Neural progenitor cell (in vitro differentiated cells): ENCODE data around the gene ATP7B. TPM values are rescaled to one million over a fixed set of nuclear protein-coding genes. Genes with fewer than 3 reads are reported as not detected.

Experiments used
- DNase-seq: peaks from one replicate; pipeline ENCODE4 v3.0.0-alpha.2; 2016; ENCODE audit warnings: low spot score
- H2AFZ ChIP-seq: fragments of 200-600 bp; sonication (generic); replicated peaks from 2 replicates; pipeline ENCODE4 v1.6.1; 2016; ENCODE audit warnings: antibody characterized with exemption
- H3F3A ChIP-seq: fragments of 200-600 bp; sonication (generic); 2 replicates; pipeline ENCODE4 v1.6.1; 2016; ENCODE audit warnings: antibody characterized with exemption, low read depth
- H3K27ac ChIP-seq: fragments of 200-600 bp; sonication (generic); 2 replicates; pipeline ENCODE4 v1.5.1; 2016; ENCODE audit warnings: mild to moderate bottlenecking
- H3K27me3 ChIP-seq: fragments of 200-600 bp; sonication (generic); 2 replicates; pipeline ENCODE4 v1.6.1; 2016; ENCODE audit warnings: mild to moderate bottlenecking, moderate library complexity
- H3K36me3 ChIP-seq: fragments of 200-600 bp; sonication (generic); 2 replicates; pipeline ENCODE4 v1.5.1; 2016
- H3K4me1 ChIP-seq: fragments of 200-600 bp; sonication (generic); 2 replicates; pipeline ENCODE4 v1.6.1; 2016; ENCODE audit warnings: mixed run types
- H3K4me2 ChIP-seq: fragments of 200-600 bp; sonication (generic); 2 replicates; pipeline ENCODE4 v1.6.1; 2016
- H3K4me3 ChIP-seq: fragments of 200-600 bp; sonication (generic); 2 replicates; pipeline ENCODE4 v1.5.1; 2016
- H3K79me2 ChIP-seq: fragments of 200-600 bp; sonication (generic); 2 replicates; pipeline ENCODE4 v1.6.1; 2016; ENCODE audit warnings: low read depth
- H3K9ac ChIP-seq: fragments of 200-600 bp; sonication (generic); 2 replicates; pipeline ENCODE4 v1.6.1; 2016
- H3K9me3 ChIP-seq: fragments of 200-600 bp; sonication (generic); 2 replicates; pipeline ENCODE4 v1.5.1; 2016; ENCODE audit warnings: low read depth
- H4K20me1 ChIP-seq: fragments of 200-600 bp; sonication (generic); 2 replicates; pipeline ENCODE4 v1.6.1; 2016; ENCODE audit warnings: low read depth
- H3K27ac Mint-ChIP-seq: 3 replicates; pipeline ENCODE4 v1.8.0; 2021; ENCODE audit warnings: mixed read lengths
- H3K27me3 Mint-ChIP-seq: 2 replicates; pipeline ENCODE4 v1.8.0; 2022; ENCODE audit warnings: low read depth, mild to moderate bottlenecking, inconsistent platforms, moderate library complexity, mixed read lengths; ENCODE audit not compliant: insufficient read depth
- H3K36me3 Mint-ChIP-seq: 3 replicates; pipeline ENCODE4 v1.8.0; 2021; ENCODE audit warnings: mixed read lengths
- H3K4me1 Mint-ChIP-seq: 3 replicates; pipeline ENCODE4 v1.8.0; 2021; ENCODE audit warnings: mixed read lengths
- H3K4me3 Mint-ChIP-seq: 3 replicates; pipeline ENCODE4 v1.8.0; 2021; ENCODE audit warnings: mild to moderate bottlenecking, moderate library complexity, mixed read lengths
- H3K9me3 Mint-ChIP-seq: 3 replicates; pipeline ENCODE4 v1.8.0; 2020; ENCODE audit warnings: mixed read lengths
- CTCF ChIP-seq: fragments of 200-600 bp; sonication (generic); IDR thresholded peaks from 2 replicates; pipeline ENCODE4 v1.5.1; 2017; ENCODE audit warnings: antibody characterized with exemption, mild to moderate bottlenecking
- EZH2 ChIP-seq: fragments of 200-600 bp; sonication (generic); IDR thresholded peaks from 2 replicates; pipeline ENCODE4 v1.6.1; 2017; ENCODE audit warnings: antibody characterized with exemption, mild to moderate bottlenecking, moderate library complexity
- EZH2phosphoT487 ChIP-seq: fragments of 200-600 bp; sonication (generic); IDR thresholded peaks from 2 replicates; pipeline ENCODE4 v1.6.1; 2017; ENCODE audit warnings: antibody characterized with exemption
- total RNA-seq: library from RNA; depleted of rRNA; stranded (reverse); fragments of >200 nt; gene quantifications from 2 replicates; pipeline ENCODE4 v1.2.3, GENCODE V29; 2015; ENCODE audit warnings: low replicate concordance

The ATP7B gene
- total RNA-seq, 1 donor from 2014 or later = 8.2 TPM

DNA sequence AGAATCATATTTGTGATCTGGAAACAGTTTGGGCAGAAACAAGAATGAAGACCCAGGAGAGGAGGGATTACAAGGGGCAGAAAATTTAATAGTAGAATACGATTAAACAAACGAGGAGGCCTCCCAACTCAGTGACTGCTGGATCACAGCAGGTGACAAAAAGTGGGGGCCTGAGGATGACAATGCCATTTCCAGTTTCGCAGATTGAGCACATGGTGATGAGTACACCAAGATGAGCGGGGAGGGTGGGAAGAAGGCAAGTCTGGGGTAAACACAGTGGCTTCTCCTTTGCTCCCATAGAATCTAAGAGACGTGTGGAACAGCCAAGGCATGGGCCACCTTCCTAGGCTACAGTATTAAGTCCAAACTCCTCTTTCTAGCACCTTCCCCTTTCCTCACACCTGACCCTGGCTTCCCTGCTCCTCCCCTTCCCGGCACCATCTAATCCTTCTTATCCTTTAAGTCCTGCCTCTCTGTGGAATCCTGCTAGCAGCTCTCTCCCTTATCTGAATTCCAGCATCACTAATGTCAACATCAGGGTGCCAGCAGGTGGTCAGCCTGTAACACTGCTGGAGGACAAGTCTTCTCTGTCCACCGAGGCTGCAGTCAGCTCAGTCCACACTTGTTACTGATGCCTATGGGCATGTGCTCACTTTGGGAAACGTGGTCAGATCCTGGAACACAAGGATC is 13.5 kb downstream of the ATP7B start:
- Mint-ChIP-seq H3K27ac (peak overlapping the region; percentile 73), H3K4me3 (peak overlapping the region; percentile 11), H3K4me1 (peaks cover 50% of the 10 kb centered on the region), H3K36me3 (no peaks in the 10 kb centered on the region), H3K9me3 (no peaks in the 10 kb centered on the region), H3K27me3 (peaks cover 2% of the 10 kb centered on the region)
- Histone ChIP-seq H3K4me1 (peaks cover 34% of the 10 kb centered on the region), H3K27me3 (no peaks in the 10 kb centered on the region), H3K79me2 (no peaks in the 10 kb centered on the region), H2AFZ (no peak overlapping the region), H3K9me3 (no peaks in the 10 kb centered on the region), H3K27ac (no peak overlapping the region), H3K9ac (no peak overlapping the region), H3K4me2 (peak overlapping the region; percentile 56), H3F3A (no peaks in the 10 kb centered on the region), H3K36me3 (no peaks in the 10 kb centered on the region), H4K20me1 (peaks cover 15% of the 10 kb centered on the region), H3K4me3 (no peak overlapping the region)
- TF ChIP-seq CTCF = no peak
- TF ChIP-seq EZH2phosphoT487 = no peak
- TF ChIP-seq EZH2 = no peak
- peak; percentile 56 for DNase-seq

GRCh38 chr13:51997186-51997585 is 14.1 kb downstream of the ATP7B start:
- peaks cover 2% of the 10 kb centered on the region for H3K27me3 Mint-ChIP-seq
- Histone ChIP-seq H3K9me3 (no peaks in the 10 kb centered on the region), H3K9ac (no peak overlapping the region), H4K20me1 (peaks cover 15% of the 10 kb centered on the region), H2AFZ (no peak overlapping the region), H3K4me1 (peaks cover 34% of the 10 kb centered on the region), H3F3A (no peaks in the 10 kb centered on the region), H3K4me2 (no peak overlapping the region), H3K27ac (no peak overlapping the region), H3K4me3 (no peak overlapping the region), H3K79me2 (no peaks in the 10 kb centered on the region), H3K36me3 (no peaks in the 10 kb centered on the region), H3K27me3 (no peaks in the 10 kb centered on the region)
- no peak for TF ChIP-seq EZH2phosphoT487
- no peak for TF ChIP-seq EZH2
- TF ChIP-seq CTCF = no peak
- no peak overlapping the region for H3K27ac Mint-ChIP-seq
- no peak overlapping the region for H3K4me3 Mint-ChIP-seq
- H3K9me3 Mint-ChIP-seq = no peaks in the 10 kb centered on the region
- peaks cover 50% of the 10 kb centered on the region for H3K4me1 Mint-ChIP-seq
- no peaks in the 10 kb centered on the region for H3K36me3 Mint-ChIP-seq
- no peak for DNase-seq

DNA sequence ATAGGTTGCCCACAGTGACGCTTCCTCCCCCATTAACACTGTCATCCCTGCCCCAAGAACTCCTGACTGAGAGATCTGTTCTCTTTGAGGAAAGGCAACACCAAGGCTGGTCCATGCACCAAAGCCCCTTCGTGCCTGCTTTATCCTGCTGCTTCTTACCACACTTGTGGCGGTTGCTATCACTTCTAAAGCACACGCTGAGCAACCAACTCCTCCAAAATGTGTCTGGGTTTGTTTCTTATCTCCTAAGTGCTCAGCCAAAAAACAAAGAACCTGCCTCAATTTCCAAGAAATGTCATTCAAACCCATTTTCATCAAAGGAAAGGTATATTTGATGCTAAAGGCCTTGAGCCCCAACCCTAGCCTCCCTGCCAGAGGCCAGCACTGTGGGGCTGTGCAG is 14.6 kb downstream of the ATP7B start:
- H3K36me3 ChIP-seq = no peaks in the 10 kb centered on the region
- peaks cover 34% of the 10 kb centered on the region for H3K4me1 ChIP-seq
- peaks cover 15% of the 10 kb centered on the region for H4K20me1 ChIP-seq
- no peak for DNase-seq
- H3K9ac ChIP-seq = no peak overlapping the region
- Mint-ChIP-seq H3K4me1 (peaks cover 50% of the 10 kb centered on the region), H3K27ac (no peak overlapping the region), H3K27me3 (peaks cover 2% of the 10 kb centered on the region), H3K36me3 (no peaks in the 10 kb centered on the region), H3K9me3 (no peaks in the 10 kb centered on the region), H3K4me3 (no peak overlapping the region)
- H3K79me2 ChIP-seq = no peaks in the 10 kb centered on the region
- no peak overlapping the region for H3K4me3 ChIP-seq
- no peaks in the 10 kb centered on the region for H3K9me3 ChIP-seq
- H3K27me3 ChIP-seq = no peaks in the 10 kb centered on the region
- H2AFZ ChIP-seq = no peak overlapping the region
- no peak overlapping the region for H3K27ac ChIP-seq
- H3K4me2 ChIP-seq = peak overlapping the region; percentile 49
- TF ChIP-seq EZH2 (no peak), CTCF (no peak), EZH2phosphoT487 (no peak)
- no peaks in the 10 kb centered on the region for H3F3A ChIP-seq
